ENCODE results near the gene MN1. TPM values are rescaled to one million over a fixed set of nuclear protein-coding genes. Genes with fewer than 3 reads are reported as not detected.

Gene MN1
- polyA plus RNA-seq, 1 experiment, result 1.3 TPM

DNA sequence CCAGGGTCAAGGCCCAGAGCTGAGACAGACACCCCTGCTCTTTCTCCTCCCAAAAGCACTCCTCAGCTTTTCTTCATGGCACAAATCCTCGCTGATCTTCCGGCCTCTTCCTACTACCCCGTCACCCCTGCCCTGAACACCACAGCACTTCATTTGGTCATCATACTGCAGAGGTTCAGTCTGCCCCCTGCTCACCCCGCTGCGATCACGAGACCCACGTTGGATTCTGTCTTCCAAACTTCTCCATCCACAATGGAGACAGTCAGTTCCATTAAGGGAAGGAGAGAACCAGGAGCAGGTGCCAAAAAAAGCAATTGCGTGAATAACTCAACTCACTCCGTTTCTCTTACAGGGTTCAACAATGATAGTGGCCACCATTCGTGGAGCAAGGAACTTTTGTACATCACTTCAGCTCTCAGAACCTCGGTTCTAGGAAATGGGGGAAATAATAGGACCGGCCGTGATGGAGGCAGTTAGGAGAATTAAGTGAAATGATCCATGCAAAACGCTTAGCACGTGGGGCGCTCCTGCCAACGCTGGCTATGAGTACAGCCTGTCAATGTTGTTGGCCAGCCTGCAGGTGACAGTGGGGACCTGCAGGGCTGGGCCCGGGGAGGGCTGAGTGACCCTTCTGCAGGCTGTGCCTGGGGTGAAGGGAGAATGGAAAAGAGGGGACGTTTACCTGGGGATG is 45.9 kb downstream of the MN1 start:
- Histone ChIP-seq H3K4me3 (ENCODE audit: low read depth, low read length) (no peak overlapping the region), H3K27me3 (ENCODE audit: control insufficient read depth, insufficient read depth, low read length) (no peaks in the 10 kb centered on the region), H3K36me3 (ENCODE audit: control insufficient read depth, insufficient read depth, low read length) (no peaks in the 10 kb centered on the region)
- TF ChIP-seq, protein P1, sequence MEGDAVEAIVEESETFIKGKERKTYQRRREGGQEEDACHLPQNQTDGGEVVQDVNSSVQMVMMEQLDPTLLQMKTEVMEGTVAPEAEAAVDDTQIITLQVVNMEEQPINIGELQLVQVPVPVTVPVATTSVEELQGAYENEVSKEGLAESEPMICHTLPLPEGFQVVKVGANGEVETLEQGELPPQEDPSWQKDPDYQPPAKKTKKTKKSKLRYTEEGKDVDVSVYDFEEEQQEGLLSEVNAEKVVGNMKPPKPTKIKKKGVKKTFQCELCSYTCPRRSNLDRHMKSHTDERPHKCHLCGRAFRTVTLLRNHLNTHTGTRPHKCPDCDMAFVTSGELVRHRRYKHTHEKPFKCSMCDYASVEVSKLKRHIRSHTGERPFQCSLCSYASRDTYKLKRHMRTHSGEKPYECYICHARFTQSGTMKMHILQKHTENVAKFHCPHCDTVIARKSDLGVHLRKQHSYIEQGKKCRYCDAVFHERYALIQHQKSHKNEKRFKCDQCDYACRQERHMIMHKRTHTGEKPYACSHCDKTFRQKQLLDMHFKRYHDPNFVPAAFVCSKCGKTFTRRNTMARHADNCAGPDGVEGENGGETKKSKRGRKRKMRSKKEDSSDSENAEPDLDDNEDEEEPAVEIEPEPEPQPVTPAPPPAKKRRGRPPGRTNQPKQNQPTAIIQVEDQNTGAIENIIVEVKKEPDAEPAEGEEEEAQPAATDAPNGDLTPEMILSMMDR (IDR thresholded peaks at IDR 0.05; ENCODE audit: insufficient read depth, low read depth, low read length), result no peak
- POLR2A ChIA-PET, result no interaction called here
- DNase-seq (ENCODE audit: low read depth), result no peak
- CTCF ChIA-PET, result interaction anchor here (1.1 kb wide), 1 partner anchor 19 kb away, joined by 5 read pairs; no protein-coding TSS in a partner anchor

DNA sequence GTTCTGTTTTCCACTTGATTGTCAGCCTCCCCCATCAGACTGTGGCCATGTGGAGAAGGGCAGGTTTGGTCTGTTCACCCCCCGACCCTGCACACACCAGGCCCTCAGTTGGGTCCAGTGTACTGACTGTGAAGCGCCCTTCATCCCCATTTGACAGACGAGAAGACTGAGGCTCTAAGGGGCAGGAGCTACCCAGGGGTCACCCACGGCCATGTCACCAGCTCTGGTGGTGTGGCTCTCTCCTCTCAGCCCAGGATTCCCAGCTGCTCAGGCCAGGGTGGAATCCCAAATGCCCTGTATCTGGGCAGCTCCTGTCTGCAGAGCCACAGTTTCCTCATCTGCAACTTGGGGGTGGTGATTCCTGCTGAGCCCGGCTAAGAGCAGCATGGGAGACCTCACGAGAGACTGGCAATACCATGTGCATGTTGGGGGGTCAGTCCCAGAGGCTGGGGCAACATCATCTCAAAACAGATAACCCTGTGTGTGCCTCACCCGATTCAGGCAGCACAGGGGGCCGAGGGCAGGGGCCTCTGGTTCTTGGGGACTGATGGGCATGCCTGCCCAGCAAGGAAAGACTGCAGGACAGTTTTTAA is 46.6 kb downstream of the MN1 start:
- Histone ChIP-seq H3K27me3 (ENCODE audit: control insufficient read depth, insufficient read depth, low read length) (no peaks in the 10 kb centered on the region), H3K4me3 (ENCODE audit: low read depth, low read length) (no peak overlapping the region), H3K36me3 (ENCODE audit: control insufficient read depth, insufficient read depth, low read length) (no peaks in the 10 kb centered on the region)
- DNase-seq (ENCODE audit: low read depth), result no peak
- ChIA-PET POLR2A (no interaction called here), CTCF (interaction anchor here (1.1 kb wide), 1 partner anchor 20 kb away, joined by 5 read pairs; no protein-coding TSS in a partner anchor)
- TF ChIP-seq, protein P1 (IDR thresholded peaks at IDR 0.05; ENCODE audit: insufficient read depth, low read depth, low read length), result no peak

DNA sequence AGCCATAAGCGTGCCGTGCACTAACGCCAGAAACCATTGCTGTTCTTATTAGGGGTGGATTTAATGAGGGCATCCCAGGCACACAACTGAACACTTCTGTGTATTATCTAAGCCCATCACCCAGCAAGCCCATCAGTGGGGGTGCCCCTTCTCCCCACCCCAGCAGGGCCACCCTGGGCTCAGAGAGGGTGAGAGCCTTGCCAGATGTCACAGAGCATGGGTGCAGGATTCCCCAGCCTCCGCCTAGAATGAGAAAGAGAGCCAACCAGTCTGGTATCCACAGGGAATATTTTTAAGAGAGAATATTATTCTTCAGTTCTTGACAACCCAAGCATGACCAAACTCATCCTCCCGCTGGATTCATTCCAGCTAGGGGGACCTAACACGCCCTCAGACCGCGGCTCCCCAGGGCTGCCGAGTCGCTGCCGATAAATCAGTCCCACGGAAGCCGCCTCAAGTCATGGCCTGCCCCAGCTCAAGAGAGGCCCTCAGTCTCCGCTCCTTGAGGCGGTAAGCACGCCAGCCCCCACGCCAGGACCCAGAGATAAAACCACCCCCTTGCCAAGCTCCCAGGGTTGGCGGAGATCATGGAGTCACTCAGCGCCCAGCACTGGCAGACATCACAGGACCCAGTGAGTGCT is 47.2 kb downstream of the MN1 start:
- ChIA-PET CTCF (interaction anchor here (1.1 kb wide), 1 partner anchor 21 kb away, joined by 5 read pairs; no protein-coding TSS in a partner anchor), POLR2A (no interaction called here)
- TF ChIP-seq, protein P1 (IDR thresholded peaks at IDR 0.05; ENCODE audit: insufficient read depth, low read depth, low read length), result no peak
- no peaks in the 10 kb centered on the region for H3K27me3 ChIP-seq (ENCODE audit: control insufficient read depth, insufficient read depth, low read length)
- no peak for DNase-seq (ENCODE audit: low read depth)
- no peaks in the 10 kb centered on the region for H3K36me3 ChIP-seq (ENCODE audit: control insufficient read depth, insufficient read depth, low read length)
- no peak overlapping the region for H3K4me3 ChIP-seq (ENCODE audit: low read depth, low read length)

DNA sequence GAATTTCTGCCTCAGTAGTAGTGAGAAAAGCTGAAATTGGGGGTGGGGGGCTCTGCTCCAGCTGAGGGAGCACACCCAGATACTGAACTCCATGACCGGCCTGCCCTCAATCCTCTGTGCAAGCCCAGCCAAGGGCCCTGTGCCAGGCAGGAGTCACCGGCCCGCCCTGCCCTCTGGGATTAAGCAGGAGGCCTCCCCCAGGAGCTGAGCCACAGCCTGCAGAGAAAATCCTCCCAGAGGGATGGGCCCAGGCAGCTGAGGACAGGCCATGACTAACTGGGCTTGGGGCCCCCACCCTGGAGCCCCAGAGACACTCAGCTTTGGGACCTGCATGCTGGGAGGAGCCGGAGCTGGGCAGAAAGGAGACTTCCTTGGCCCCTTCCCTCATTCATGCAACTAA is 48.8 kb downstream of the MN1 start:
- Histone ChIP-seq H3K4me3 (ENCODE audit: low read depth, low read length) (no peak overlapping the region), H3K27me3 (ENCODE audit: control insufficient read depth, insufficient read depth, low read length) (no peaks in the 10 kb centered on the region), H3K36me3 (ENCODE audit: control insufficient read depth, insufficient read depth, low read length) (no peaks in the 10 kb centered on the region)
- ChIA-PET CTCF (interaction anchor here (1.1 kb wide), 1 partner anchor 38 kb away, joined by 3 read pairs; no protein-coding TSS in a partner anchor), POLR2A (no interaction called here)
- DNase-seq (ENCODE audit: low read depth), result no peak
- TF ChIP-seq, protein P1 (IDR thresholded peaks at IDR 0.05; ENCODE audit: insufficient read depth, low read depth, low read length), result no peak

DNA sequence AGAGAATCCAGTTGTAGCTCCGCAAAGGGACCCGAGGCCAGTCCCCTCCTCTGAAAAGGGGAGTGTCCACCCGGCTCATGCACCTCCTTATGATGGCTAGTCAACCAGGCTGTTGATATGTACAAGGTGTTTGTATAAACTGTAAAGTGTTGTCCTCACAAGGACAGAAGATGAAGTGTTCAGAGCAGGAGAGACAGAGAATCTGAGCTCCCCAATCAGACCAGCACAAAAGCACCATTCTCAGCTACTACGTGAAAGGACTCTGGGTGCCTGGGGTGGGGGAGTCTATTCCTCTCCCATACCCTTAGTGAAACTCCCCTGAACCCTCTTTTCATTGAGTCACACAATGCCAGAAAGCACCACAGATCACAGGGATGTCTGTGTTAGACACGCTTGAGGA is 49.4 kb downstream of the MN1 start:
- TF ChIP-seq, protein P1 (IDR thresholded peaks at IDR 0.05; ENCODE audit: insufficient read depth, low read depth, low read length), result no peak
- no peak for DNase-seq (ENCODE audit: low read depth)
- H3K27me3 ChIP-seq (ENCODE audit: control insufficient read depth, insufficient read depth, low read length), result no peaks in the 10 kb centered on the region; the same call in 1 of the 2 replicates
- peaks cover 1% of the 10 kb centered on the region; the same call in 1 of the 2 replicates for H3K36me3 ChIP-seq (ENCODE audit: control insufficient read depth, insufficient read depth, low read length)
- no peak overlapping the region for H3K4me3 ChIP-seq (ENCODE audit: low read depth, low read length)
- ChIA-PET CTCF (no interaction called here), POLR2A (no interaction called here)

Data from BJ (cell line).